Stimulated activated naive CD4-positive, alpha-beta T cell (primary cell): ENCODE measurements around the gene RAB1B.

Experiments used
- DNase-seq, 6 experiments: peaks; one replicate each; lab custom pipeline; 2025; lab: John Stamatoyannopoulos, UW

Gene RAB1B

DNA sequence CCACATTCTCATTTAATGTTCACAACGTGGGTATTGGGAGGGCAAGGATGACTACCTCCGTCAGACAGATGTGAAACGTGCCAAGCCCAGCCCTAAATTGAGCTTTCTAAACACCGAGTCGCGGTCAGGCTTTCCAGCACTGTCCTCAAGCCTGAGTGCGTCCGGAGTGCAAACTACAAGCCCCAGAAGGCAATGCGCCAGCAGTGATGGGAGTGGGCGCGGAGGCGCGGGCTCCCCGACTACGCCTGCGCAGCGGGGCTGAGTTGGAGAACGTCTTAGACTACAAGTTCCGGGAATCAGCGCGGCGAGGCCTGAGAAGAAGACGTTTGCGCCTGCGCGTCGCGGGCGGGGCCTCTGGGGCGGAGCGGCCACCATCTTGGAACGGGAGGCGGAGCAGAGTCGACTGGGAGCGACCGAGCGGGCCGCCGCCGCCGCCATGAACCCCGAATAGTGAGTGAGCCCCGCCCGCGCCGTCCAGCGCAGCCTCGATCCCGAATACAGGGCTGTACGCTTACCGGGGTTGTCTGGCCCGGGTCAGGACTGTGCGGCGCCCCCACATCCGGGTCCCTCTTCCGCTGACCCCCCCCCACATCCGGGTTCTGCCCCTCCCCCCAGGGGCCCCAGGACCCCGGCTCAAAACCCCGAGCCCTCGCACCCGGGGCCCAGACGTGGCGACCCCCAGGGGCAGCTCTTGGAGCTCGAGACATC lies at the start of gene RAB1B:
TSS of gene RAB1B (plus strand) at position 396 of the 708 bp plus-strand sequence. CDS start at position 437, 41 bp downstream.
- peak; percentile 97 to 100 (median 99) for DNase-seq

GRCh38 chr11:66218846-66219620 lies 49.4 kb upstream of the RAB1B start:
- no peak for DNase-seq

DNA sequence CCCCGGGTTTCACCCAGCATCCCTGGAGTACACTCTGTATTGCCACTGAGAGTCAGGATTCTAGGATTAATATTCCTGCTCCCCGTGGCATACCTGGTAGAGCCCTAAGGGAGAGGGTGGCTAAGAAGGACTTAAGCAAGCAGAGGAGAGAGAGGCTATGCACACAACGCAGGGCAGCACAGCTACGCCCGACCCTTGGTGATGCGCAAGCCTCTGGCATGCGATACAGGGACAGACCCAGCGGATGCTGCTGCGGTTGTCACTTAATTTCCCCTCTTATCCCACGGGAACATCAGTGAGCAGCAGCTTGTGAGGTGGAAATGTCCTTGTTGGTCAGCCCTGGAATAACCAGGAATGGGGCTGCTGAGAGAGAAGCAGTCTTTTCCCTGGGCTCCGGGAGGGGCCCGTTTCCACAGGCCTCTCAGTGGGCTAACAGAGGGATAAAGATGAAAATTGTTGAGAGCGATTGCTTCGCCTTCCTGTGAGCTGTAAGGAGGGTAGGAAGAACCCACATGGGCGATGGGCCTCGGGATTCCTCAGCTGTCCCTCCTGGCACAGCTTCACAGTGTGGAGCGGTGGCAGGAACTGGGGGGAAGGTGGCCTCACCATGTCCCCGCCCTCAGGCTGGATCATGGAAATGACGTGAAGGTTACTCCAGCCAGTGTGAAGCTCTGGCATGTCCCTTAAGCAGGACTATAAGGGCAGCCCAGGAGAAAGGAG lies 48.4 kb upstream of the RAB1B start:
- DNase-seq: no peak

DNA sequence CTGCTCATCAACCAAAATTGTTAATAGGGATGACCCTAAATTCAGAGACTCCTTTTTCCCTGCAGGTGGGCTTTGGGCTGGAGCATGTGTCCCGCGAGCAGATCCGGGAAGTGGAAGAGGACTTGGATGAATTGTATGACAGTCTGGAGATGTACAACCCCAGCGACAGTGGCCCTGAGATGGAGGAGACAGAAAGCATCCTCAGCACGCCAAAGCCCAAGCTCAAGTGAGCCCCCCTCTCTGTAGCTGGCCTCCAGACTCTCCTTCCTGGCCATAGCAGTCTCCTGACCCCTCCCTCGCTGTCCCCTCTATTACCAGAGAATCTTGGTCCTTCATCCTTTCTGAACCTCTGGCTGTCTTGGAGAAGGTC lies 47.9 kb upstream of the RAB1B start:
- no peak for DNase-seq

DNA sequence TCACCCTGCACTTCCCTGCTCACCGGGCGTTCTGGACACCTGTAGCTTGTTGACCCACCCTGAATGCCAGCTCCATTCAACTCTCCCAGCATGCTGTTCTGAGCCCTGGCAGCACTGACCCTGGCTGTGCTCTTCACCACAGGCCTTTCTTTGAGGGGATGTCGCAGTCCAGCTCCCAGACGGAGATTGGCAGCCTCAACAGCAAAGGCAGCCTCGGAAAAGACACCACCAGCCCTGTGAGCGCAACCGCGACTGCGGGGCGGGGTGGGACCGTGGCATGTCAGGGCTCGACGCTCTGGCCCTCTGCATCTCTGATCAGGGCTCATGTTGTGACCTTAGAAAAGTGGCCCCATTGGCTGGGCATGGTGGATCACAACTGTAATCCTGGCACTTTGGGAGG lies 47.4 kb upstream of the RAB1B start:
- no peak for DNase-seq

DNA sequence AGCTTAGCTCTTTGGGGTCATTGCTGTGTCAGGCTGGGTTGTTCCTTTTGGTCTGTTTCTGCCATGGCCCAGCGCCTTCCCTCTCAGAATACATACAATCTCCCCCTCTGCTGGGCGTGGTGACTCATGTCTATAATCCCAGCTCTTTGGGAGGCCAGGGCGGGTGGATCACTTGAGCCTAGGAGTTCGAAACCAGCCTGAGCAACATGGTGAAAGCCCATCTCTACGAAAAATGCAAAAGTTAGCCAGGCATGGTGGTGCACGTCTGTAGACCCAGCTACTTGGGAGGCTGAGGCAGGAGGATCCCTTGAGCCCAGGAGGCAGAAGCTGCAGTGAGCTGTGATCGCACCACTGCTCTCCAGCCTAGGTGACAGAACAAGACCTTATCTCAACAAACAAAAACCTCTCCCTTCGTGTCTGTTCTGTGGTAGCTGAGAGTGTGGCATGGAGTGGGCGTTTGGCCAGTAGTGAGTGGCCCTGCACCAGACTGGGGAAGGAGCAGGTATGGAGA lies 46.7 kb upstream of the RAB1B start:
- no peak for DNase-seq

DNA sequence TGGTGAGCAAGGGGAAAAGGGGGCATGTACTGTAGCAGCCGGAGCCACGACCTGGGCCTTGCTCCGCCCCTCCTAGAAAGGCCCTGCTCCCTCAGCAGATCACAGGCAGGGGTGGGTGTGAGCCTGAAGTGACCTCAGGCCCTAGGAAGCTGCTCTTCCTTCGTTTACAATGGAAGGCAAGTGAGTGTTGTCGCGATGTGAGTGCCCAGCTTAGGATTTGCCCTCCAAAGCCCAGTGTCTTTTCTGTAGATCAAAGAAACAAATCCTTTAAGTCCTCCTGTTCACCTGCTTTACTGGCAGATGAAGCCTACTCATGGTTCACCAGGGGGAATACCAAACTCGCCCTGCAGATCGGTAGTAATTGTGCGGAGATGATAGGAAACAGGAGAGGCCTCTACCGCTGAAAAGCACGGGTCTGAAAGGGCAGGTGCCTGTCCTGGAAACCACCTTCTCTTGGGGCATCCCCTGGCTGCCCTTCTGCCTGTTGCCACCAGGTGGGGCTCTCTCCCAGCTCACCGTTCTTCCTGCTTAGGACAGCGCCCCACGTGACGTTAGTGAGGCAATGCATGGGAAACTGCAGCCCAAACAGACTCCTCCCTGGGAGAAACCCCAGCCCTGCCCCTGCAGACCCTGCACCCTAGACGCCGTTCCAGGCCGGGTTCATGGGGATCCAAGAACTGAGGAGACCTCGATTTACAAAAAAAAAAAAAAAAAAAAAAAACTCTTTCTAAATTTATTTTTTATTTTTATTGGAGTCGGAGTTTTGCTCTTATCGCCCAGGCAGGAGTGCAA lies 45.9 kb upstream of the RAB1B start:
- DNase-seq: peak; percentile 84 to 94 (median 92)

GRCh38 chr11:66224226-66224855 lies 44.1 kb upstream of the RAB1B start:
- DNase-seq: no peak

DNA sequence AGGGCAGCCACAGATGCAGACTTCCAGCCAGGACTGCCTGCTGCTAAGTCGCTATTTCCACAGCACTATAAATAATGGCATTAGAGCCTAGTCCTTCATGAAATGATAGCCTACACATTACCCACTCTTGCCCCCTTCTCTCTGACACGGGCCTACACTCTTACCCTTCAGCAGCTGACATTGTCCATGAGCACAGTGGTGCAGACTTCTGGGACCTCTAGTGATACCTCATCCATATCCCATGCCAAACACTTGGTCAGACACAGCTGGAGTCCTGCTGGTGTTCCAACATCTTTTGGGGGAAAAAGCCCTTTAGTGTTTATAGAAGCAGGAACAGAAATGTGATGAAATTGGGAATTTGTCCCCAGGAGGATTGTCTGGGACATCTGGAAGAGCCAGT lies 43.4 kb upstream of the RAB1B start:
- DNase-seq: no peak

GRCh38 chr11:66226101-66226500 lies 42.3 kb upstream of the RAB1B start:
- no peak for DNase-seq

DNA sequence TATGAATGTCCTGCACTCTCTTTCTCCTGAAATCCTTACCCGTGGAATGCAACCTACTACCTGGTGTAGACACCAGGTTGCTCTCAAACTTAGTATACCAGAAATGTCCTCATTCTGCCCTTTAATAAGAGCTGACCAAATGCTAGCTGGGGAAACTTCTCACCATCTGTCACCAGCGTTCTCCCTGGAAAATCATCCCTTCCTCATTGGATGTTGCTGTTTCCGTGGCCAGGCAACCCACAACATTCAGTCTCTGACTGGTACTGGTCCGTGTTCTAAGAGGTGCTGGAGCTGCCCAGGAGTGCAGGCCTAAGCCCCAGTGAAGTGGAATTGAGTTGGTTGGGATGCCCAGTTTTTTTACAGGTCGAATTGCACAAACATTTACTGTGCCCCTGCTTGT lies 40.7 kb upstream of the RAB1B start:
- no peak for DNase-seq

GRCh38 chr11:66228521-66228920 lies 39.9 kb upstream of the RAB1B start:
- no peak for DNase-seq

GRCh38 chr11:66230156-66230555 lies 38.3 kb upstream of the RAB1B start:
- no peak for DNase-seq

- no peak for DNase-seq
Observed at GRCh38 chr11:66230978-66231377, 37.5 kb upstream of the RAB1B start.

DNA sequence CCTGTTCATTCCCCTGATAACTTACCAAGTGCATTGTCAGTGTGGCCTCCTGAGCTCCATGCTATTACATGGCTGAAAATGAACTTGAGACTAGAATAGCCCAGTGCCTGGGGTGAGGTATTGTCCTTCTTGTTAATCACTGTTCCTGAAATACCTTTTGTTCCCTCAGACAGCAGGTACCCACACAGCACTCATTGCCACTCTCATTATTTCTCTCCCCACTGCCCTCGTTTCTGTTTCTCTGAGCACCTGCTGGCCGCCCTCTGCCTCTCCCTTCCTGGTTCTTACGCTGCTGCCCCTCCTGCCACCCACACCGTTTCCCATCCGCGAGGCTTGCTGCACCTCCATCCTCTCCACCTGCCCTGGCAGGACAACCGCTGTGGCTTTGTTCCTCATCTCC lies 36.9 kb upstream of the RAB1B start:
- no peak for DNase-seq

DNA sequence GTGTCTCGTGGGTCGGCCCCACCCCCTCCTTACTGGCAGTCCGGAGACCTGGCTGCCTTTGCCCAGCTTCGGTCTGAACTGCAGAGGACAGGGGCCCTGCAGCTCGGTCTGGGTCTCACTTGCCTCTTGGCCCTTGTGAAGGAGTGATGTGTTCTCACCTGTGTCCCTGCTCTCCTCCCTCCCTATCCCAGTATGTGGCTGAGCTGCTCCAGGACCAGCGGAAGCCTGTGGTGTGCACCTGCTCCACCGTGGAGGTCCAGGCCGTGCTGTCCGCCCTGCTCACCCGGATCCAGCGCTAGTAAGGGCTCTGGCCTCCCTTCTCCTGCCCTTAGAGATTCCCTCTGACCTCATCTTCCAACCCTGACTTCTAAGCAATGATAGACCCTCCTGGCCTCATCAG lies 35.7 kb upstream of the RAB1B start:
- no peak for DNase-seq

- no peak for DNase-seq
Observed at GRCh38 chr11:66233301-66233700, 35.1 kb upstream of the RAB1B start.

- no peak for DNase-seq
Observed at GRCh38 chr11:66235141-66235540, 33.3 kb upstream of the RAB1B start.

- no peak for DNase-seq
Observed at GRCh38 chr11:66237867-66238266, 30.6 kb upstream of the RAB1B start.

DNA sequence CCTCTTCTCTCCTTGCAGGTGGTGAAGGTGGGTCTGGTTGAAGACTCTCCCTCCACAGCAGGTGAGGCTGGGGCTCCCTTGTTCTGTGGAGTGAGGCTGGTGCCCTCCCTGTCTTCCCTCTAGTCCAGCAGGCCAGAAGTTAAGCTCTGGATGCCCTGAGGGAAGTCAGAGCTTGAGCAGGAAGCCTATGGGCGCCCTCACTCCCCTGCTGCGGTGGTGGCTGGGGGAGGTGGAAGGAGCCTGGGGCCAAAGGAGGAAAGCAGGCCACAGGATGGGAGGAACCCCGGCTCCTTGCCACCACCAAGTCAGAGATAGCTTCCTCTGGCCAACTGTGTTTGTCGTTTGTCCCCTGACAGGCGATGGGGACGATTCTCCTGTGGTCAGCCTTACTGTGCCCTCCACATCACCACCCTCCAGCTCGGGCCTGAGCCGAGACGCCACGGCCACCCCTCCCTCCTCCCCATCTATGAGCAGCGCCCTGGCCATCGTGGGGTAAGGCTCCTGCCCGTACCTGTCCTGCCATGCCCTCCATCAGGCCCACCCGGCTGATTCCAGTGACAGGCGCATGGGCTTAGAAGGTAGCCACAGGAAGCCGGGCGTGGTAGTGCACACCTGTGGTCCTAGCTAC lies 29.5 kb upstream of the RAB1B start:
- DNase-seq: no peak

GRCh38 chr11:66239511-66239910 lies 28.9 kb upstream of the RAB1B start:
- DNase-seq: no peak
